Bronchial epithelial cell (primary cell): ENCODE results near the gene BMP3. TPM values are rescaled to one million over a fixed set of nuclear protein-coding genes. Genes with fewer than 3 reads are reported as not detected.

Experiments
- DNase-seq: peaks from one replicate; pipeline ENCODE4 v3.0.0-alpha.2; 2010; ENCODE audit warnings: low read depth
- FAIRE-seq: peaks from 2 replicates; lab custom pipeline; 2011; peaks lifted over from hg19 to GRCh38; lab: Jason Lieb, UNC
- H3K27me3 ChIP-seq: 2 replicates; pipeline ENCODE4 v1.5.1; 2011; ENCODE audit warnings: low read length; ENCODE audit not compliant: control insufficient read depth, insufficient read depth
- H3K36me3 ChIP-seq: 2 replicates; pipeline ENCODE4 v1.5.1; 2011; ENCODE audit warnings: low read length; ENCODE audit not compliant: control insufficient read depth, insufficient read depth
- H3K4me3 ChIP-seq: 2 replicates; pipeline ENCODE4 v1.5.1; 2011; ENCODE audit warnings: mild to moderate bottlenecking, low read depth, low read length, control low read depth
- CTCF ChIP-seq: IDR thresholded peaks from 2 replicates; pipeline ENCODE4 v1.5.1; 2011; ENCODE audit warnings: mild to moderate bottlenecking, moderate library complexity, low read length, control low read depth, inconsistent platforms; ENCODE audit not compliant: insufficient read depth, severe bottlenecking
- total RNA-seq: library from RNA; depleted of rRNA; stranded (reverse); fragments of >200 nt; gene quantifications from 2 replicates; pipeline ENCODE4 v1.2.1, GENCODE V29; 2014

The BMP3 gene
- total RNA-seq, 1 donor from 2014 or later: under 0.01 TPM

DNA sequence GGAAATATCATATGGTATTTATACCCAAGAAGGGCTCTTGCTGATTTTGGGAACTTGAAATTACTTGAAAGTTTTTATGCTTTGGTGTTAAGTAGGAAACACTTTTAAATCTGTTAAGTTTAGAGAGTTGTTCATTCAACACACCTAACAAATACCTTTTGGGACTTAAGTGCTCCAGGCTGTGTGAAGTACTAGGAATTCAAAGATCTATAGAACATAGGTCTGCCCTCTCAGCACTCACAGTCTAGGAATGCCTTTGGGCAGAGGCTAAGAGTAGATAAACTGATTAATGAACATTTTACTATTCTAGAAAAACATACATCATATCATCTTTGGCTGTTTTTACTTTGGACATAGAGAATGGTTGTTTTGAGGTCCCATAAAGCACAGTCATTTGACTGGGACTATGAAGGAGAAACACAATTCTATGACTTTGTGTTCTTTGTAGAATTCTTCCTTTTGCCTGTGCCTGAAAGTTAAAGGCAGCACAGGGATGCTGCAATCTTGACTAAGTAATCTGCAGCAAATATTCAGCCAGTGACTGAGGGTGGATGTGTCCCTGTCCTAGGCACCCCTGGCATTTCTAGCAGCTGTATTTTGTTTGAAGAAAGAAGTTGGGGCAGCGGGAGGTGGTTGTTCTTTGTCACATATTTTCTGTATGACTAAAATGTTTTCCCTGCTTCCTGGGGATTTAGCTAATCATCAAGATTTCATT lies 8.3 kb downstream of the BMP3 start:
- Histone ChIP-seq H3K36me3 (no peaks in the 10 kb centered on the region), H3K27me3 (peaks cover 1% of the 10 kb centered on the region), H3K4me3 (no peak overlapping the region)
- TF ChIP-seq CTCF: no peak
- DNase-seq (no peak), FAIRE-seq (no peak)

- peaks cover 1% of the 10 kb centered on the region for H3K27me3 ChIP-seq
- DNase-seq (peak; percentile 40), FAIRE-seq (no peak)
- no peaks in the 10 kb centered on the region for H3K36me3 ChIP-seq
- no peak overlapping the region for H3K4me3 ChIP-seq
- TF ChIP-seq CTCF: no peak
Observed at GRCh38 chr4:81039351-81039972, 9.0 kb downstream of the BMP3 start.

- H3K36me3 ChIP-seq: no peaks in the 10 kb centered on the region
- DNase-seq (peak; percentile 38), FAIRE-seq (no peak)
- peak; percentile 61 for TF ChIP-seq CTCF
- H3K4me3 ChIP-seq: no peak overlapping the region
- H3K27me3 ChIP-seq: peaks cover 1% of the 10 kb centered on the region
Observed at GRCh38 chr4:81040012-81040659, 9.6 kb downstream of the BMP3 start.

DNA sequence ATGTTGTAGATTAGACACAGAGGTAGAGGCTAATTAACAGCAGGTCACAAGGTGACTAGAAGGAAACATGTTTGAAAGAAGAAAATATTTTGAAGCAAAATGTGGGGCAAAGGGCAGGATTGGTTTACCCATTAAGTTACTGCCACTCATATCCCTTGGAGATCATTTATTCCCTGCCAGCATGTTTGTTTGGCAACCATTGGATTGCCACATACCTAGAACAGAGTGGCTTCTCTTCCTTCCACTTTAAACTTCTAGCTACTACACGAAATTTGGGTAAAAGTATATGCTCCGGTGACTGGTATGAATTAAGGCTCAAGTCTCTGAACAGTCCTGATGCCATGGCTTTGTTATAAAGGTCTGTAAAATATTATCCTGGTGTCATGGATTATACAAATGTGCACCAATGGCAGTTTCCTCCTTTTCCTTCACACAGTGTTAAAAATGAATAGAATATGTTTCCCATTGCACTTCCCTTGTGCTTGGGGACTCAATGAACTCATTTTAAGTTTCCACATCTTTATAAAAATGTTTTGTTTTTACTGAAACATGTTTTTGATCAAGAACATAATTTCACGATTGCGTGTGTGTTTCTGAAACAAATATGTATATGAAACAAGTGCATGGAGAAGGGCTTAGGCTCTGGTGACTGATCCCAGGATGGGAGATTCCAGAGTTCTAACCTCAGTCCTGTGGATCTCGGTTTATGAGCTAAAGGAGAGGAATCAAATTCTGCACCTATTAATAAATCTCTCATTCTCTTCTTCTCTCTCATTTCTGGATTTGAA lies 12.3 kb downstream of the BMP3 start:
- FAIRE-seq (no peak), DNase-seq (no peak)
- Histone ChIP-seq H3K4me3 (no peak overlapping the region), H3K27me3 (no peaks in the 10 kb centered on the region), H3K36me3 (no peaks in the 10 kb centered on the region)
- no peak for TF ChIP-seq CTCF

- H3K36me3 ChIP-seq: no peaks in the 10 kb centered on the region
- TF ChIP-seq CTCF: no peak
- peaks cover 2% of the 10 kb centered on the region for H3K27me3 ChIP-seq
- H3K4me3 ChIP-seq: no peak overlapping the region
- no peak for FAIRE-seq
- DNase-seq: no peak
Observed at GRCh38 chr4:81049330-81049729, 18.8 kb downstream of the BMP3 start.
